AG20443 (cell line): ENCODE measurements around the gene SLC34A1.

Source experiments
- DNase-seq: peaks from one replicate; pipeline ENCODE4 v3.0.0; 2012; ENCODE audit warnings: low spot score, mixed read lengths

SLC34A1 gene

GRCh38 chr5:177388521-177389052 lies 4.4 kb downstream of the SLC34A1 start:
- no peak for DNase-seq

DNA sequence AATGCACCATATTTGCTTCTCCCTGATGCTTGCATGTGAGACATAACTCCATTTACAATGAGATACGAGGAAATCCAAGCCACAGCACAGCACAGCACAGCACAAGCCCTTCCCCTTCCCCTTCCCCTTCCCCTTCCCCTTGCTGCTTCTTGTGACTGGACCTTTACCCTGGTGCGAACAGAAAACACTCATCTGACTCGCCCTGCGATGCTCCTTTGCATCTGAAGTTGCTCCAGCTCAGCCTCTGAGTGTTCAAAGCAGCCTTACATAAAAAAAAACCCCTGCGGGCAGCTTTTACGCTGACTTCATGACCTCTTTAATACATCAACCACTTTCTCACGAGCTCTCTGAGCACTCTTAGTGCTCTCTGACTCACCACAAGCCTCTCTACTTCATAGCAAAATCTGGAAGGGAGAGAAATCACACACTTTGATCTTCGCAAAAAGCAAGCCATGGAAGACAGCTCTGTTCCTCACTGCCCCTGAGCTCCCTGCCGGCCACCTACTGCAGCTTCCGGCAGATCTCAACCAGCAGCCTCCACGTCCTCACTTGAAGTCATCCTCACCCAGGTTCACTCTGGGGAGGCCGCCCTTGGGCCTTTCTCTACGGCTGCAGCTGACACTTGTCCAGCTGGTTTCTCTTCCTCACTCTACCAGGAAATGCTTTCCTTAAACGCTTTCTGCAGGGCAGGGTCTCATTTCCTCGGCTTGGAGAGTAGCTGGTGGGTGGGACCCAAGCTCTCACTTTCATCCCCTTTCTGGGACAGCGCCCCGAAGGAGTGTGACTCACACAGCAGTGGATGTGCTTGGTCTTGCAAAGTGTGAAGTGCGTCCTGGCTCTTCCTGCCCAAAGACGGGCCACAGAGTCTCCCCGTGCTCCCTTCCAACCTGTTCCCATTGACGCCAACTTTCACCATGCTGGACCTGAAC lies 5.3 kb downstream of the SLC34A1 start:
- peak; percentile 79 for DNase-seq

- peak; percentile 91 for DNase-seq
Measured at GRCh38 chr5:177390363-177391300, 6.4 kb downstream of the SLC34A1 start.

GRCh38 chr5:177392765-177393164 lies 8.5 kb downstream of the SLC34A1 start:
- DNase-seq = no peak

DNA sequence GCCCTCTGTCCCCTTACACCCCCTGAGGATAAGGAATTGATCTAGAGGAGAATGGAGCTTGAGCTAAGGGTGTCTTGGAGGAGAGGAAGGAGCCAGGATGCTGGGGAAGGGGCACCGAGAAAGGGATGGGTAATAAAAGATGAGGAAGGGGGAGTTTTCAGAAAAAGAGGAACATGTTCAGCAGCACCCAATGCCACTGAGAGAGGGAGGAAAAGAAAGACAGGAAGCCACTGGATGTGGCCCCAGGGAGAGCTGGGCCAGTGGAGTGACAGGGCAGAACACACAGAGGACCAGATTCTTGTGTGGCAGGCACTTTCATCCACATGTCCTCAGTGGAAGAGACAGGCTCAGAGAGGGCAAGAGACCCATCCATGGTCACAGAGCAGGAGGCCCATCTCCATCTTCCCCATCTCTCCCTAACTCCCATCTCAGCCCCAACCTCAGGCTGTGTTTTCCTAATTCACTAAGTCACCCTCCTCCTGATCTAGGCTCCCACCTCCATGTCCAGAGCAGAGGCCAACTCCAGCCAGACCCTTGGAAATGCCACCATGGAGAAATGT lies 9.1 kb downstream of the SLC34A1 start:
- DNase-seq = no peak

GRCh38 chr5:177393990-177394389 lies 9.8 kb downstream of the SLC34A1 start:
- no peak for DNase-seq

GRCh38 chr5:177396078-177396477 lies 11.8 kb downstream of the SLC34A1 start:
- no peak for DNase-seq

DNA sequence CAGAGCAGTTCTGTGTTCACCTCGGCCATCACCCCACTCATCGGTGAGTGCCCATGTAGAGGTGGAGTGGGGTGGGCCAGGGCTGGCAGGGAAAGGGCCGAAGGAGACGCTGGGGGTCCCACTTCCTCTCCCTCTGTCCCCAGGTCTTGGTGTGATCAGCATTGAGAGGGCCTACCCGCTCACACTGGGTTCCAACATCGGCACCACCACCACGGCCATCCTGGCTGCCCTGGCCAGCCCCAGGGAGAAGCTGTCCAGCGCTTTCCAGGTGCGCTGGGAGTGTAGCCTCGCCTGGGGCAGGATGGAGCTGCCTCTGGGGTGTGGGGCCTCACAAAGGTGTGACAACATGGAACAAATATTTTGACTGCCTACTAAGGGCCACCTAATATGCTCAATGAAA lies 12.6 kb downstream of the SLC34A1 start:
- no peak for DNase-seq

DNA sequence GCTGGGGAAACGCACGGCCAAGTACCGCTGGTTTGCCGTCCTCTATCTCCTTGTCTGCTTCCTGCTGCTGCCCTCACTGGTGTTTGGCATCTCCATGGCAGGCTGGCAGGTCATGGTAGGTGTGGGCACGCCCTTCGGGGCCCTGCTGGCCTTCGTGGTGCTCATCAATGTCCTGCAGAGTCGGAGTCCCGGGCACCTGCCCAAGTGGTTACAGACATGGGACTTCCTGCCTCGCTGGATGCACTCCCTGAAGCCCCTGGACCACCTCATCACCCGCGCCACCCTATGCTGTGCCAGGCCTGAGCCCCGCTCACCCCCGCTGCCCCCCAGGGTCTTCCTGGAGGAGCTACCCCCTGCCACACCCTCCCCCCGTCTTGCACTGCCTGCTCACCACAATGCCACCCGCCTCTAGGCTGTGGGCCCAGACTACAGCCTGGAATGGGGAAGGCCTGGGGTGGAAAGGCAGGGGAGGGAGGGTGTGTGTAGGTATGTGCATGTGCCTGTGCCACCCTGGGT lies 13.7 kb downstream of the SLC34A1 start:
- no peak for DNase-seq

- DNase-seq = peak; percentile 55
Measured at GRCh38 chr5:177399997-177400868, 16.0 kb downstream of the SLC34A1 start, which contains the start of gene PFN3. Gene PFN3 (minus strand): TSS chr5:177400661. CDS start chr5:177400576, 85 bp downstream.

DNA sequence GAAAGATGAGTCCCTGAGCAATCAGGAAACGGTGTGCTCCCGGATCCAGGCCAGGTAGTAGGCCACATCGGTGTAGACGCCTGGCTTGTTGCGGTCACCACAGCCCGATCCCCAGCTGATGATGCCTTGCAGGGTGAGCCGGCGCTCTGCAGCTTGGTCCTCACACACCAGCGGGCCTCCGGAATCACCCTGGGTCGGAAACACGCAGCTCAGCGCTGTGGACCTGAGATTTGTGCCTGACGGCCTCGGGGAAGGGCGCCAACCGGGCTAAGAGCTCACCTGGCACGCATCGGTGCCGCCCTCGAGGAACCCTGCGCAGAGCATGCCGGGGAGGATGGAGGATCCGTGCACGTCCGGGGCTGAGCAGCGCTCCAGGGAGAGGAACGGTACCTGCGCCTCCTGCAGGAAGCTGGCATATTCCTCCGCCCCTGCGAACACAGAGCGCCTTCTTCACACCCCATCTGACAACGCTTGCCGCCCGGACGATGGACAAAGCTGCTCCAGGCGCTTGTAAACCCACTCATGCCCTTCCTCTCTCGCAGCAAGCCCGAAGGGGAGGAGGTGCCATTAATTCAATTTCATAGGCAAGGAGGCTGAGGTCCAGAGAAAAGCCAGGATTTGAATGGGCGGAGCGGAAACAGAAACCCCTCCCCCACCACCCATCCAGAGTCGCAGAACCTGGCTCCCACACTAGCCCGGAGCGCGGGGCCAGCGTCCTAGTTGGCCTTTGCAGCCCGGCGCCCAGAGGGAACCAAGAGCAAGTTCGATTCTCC lies 18.2 kb downstream of the SLC34A1 start:
- peak; percentile 54 for DNase-seq

GRCh38 chr5:177403102-177403791 lies 19.0 kb downstream of the SLC34A1 start:
- no peak for DNase-seq

DNA sequence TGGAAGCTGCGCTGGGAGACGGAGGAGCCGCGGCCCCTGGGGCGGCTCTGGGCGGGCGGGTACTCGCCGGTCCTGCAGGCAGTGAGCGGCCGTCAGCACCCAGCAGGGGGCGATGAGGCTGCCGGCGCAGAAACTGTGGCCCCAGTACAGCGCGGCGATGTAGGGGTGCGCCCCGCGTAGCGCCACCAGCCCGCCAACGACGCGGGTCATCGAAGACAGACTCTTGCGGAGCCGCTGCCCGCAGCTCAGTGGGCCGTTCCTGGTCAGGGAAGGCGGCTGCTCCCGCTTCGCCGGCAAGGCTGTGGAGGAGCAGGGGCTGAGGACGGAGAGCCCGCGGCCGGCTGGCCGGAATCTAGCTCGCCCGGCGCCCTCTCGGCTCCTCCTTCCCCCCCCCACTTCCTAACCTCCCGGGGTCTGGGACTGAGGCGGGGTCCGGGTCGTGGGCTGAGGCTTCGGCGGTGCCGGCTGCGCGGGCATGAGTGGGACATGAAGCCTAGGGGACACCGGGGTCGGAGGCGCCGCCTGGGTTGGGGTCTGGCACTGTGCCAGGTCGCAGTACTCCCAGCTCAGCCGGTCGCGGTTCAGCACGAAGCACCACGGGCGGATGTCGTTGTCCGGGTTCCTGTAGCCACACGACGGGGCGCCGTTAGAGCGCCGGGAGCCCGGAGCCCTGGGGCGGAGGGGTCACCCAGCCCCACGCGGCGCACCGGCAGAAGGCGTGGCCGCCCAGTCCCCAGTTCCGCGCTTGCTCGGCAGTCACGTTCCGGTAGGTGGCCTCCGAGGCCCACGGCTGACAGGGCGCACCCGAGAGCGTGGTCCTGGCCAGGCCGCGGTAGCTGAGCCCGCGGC lies 19.8 kb downstream of the SLC34A1 start:
- peak; percentile 95 for DNase-seq

GRCh38 chr5:177404641-177405179 lies 20.5 kb downstream of the SLC34A1 start:
- no peak for DNase-seq

DNA sequence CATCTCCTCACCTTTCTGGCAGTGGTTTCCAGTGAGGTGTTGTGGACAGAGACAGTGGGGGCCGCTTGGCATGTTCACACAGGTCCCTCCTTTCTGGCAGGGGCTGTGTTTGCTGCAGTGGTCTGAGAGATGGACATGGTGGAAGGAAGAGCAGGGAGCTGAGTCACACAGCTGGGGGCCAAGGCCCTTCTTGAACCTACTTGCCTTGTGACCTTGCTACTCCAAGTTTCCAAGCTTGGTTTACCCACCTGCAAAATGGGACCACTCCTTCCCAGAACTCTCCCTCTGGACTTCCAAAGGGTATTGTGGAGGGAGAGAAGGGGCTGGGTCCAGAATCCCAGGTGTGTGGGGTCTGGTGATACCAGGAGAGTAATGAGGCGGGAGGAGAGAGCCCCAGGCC lies 21.1 kb downstream of the SLC34A1 start:
- DNase-seq = no peak

DNA sequence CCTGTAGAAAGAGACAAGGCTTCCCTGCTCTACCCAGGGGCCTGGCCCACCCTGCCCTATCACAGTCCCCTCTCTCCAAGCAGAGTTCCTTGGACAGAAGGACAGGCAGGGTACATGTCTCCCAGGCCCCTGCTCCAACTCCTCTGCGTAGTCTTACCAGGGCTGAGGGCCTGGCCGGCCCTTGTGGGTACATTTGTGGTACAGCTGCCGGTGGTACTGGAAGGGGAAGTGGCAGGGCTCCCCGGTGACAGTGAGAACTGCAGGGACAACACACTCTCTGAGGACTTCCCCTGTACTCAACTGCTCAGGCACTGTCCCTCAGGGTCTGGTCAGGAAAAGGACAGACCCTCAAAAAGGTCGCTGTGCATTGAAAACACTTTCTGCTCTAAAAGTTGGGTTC lies 21.6 kb downstream of the SLC34A1 start:
- DNase-seq = no peak

DNA sequence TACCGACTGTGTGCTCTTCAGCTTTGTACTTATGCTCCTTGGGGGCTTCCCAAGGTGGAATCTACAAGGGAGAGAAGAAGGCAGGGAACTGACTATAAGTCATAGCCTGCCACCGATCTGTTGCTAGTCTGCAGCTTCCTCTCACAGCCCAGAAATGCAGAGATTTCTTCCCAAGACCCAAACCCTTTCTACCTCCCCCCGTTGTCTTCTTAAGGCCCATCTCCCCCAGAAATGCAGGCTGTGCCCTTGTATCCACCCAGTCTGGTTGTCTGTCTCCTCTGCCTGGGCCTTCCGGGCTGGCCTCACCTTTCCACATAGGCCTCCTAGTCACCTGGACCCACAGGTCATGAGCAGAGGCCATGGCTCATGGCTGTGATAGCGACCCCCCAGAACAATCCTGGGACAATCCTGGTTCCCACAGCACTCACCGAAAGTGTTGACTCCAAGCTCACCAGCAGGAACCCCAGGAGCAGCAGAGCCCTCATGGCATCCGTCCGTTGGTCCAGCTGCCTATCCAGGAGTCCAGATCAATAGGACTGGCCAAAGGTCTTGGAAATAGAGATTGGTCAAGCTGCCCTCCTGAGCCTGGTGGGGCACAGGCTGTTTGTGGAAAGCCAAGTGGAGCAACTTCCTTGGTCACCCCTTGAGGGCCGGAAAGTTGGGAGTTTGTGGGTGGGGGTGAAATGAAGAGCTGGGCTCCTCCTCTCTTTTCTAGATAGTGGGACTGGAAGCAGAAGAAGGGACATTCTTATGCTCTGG lies 25.0 kb downstream of the SLC34A1 start, which contains the start of gene F12:
Gene F12 (minus strand): TSS at position 522 of the 759 bp plus-strand sequence. CDS start 37 bp downstream, at position 485.
- DNase-seq = no peak
